Fibroblast of mammary gland (primary cell): Measurements from ENCODE around the gene BAD.

ENCODE experiments used
- DNase-seq: peaks from one replicate; pipeline ENCODE4 v3.0.0-alpha.2; 2010; ENCODE audit warnings: low read depth
- H3K4me3 ChIP-seq: 2 replicates; pipeline ENCODE4 v1.5.1; 2011; ENCODE audit warnings: low read depth, mild to moderate bottlenecking, low read length, moderate library complexity; ENCODE audit not compliant: control insufficient read depth
- CTCF ChIP-seq: conservative IDR thresholded peaks from 2 replicates; pipeline ENCODE4 v1.5.1; 2011; ENCODE audit warnings: low read depth, low read length, inconsistent platforms; ENCODE audit not compliant: control insufficient read depth, insufficient read depth

Gene BAD

GRCh38 chr11:64295760-64296159 is 11.3 kb upstream of the BAD start:
- no peak for DNase-seq
- H3K4me3 ChIP-seq = no peak overlapping the region
- TF ChIP-seq CTCF = no peak

GRCh38 chr11:64294774-64295173 is 10.3 kb upstream of the BAD start:
- DNase-seq = no peak
- TF ChIP-seq CTCF = no peak
- H3K4me3 ChIP-seq = no peak overlapping the region

- H3K4me3 ChIP-seq = no peak overlapping the region
- no peak for TF ChIP-seq CTCF
- no peak for DNase-seq
Observed at GRCh38 chr11:64292460-64293254, 8.2 kb upstream of the BAD start.

GRCh38 chr11:64291752-64292459 is 7.4 kb upstream of the BAD start:
- TF ChIP-seq CTCF = no peak
- no peak overlapping the region for H3K4me3 ChIP-seq
- DNase-seq = no peak

GRCh38 chr11:64291262-64291751 is 6.8 kb upstream of the BAD start, which contains the start of gene KCNK4:
Gene KCNK4 (plus strand): TSS chr11:64291302. CDS start chr11:64293019, 1,717 bp downstream.
- DNase-seq = no peak
- H3K4me3 ChIP-seq = no peak within 1 kb of the TSS
- TF ChIP-seq CTCF = no peak

- TF ChIP-seq CTCF = no peak
- DNase-seq = no peak
Observed at GRCh38 chr11:64290352-64291261, 6.1 kb upstream of the BAD start.

More at GRCh38 chr11:64290352-64291261, 6.1 kb upstream of the BAD start:
- H3K4me3 ChIP-seq = no peak overlapping the region
